GM21447 (cell line): ENCODE data around the gene CCND1.

Source experiments
- ATAC-seq: cut with Tn5 transposase; IDR thresholded peaks from one replicate; pipeline ENCODE4 v1.9.1; 2021; ENCODE audit not compliant: unreplicated experiment

The CCND1 gene

GRCh38 chr11:69651834-69652620, 11.1 kb downstream of the CCND1 start:
- no peak for ATAC-seq

GRCh38 chr11:69652999-69653398, 12.0 kb downstream of the CCND1 start:
- ATAC-seq = no peak

- no peak for ATAC-seq
Observed at GRCh38 chr11:69653406-69653960, 12.5 kb downstream of the CCND1 start.

- no peak for ATAC-seq
Observed at GRCh38 chr11:69654001-69654659, 13.2 kb downstream of the CCND1 start.

GRCh38 chr11:69654660-69655478, 13.9 kb downstream of the CCND1 start:
- no peak for ATAC-seq

GRCh38 chr11:69655479-69656428, 14.8 kb downstream of the CCND1 start:
- ATAC-seq = no peak

GRCh38 chr11:69656536-69657455, 15.8 kb downstream of the CCND1 start:
- no peak for ATAC-seq

GRCh38 chr11:69657456-69657910, 16.5 kb downstream of the CCND1 start:
- no peak for ATAC-seq

GRCh38 chr11:69657911-69658625, 17.1 kb downstream of the CCND1 start:
- no peak for ATAC-seq

GRCh38 chr11:69658626-69659450, 17.9 kb downstream of the CCND1 start:
- ATAC-seq = no peak

- no peak for ATAC-seq
Observed at GRCh38 chr11:69659591-69659990, 18.6 kb downstream of the CCND1 start.

- ATAC-seq = no peak
Observed at GRCh38 chr11:69660001-69660500, 19.1 kb downstream of the CCND1 start.

- no peak for ATAC-seq
Observed at GRCh38 chr11:69661413-69661715, 20.4 kb downstream of the CCND1 start.

GRCh38 chr11:69662021-69662698, 21.2 kb downstream of the CCND1 start:
- ATAC-seq = no peak

- no peak for ATAC-seq
Observed at GRCh38 chr11:69662806-69663205, 21.9 kb downstream of the CCND1 start.

- ATAC-seq = no peak
Observed at GRCh38 chr11:69663326-69663725, 22.4 kb downstream of the CCND1 start.
